HG03097 (cell line): Measurements from ENCODE around the gene CACNB2.

Experiments
- ATAC-seq: cut with Tn5 transposase; IDR thresholded peaks from one replicate; pipeline ENCODE4 v1.9.1; 2021; ENCODE audit not compliant: unreplicated experiment, low FRiP score

The CACNB2 gene

GRCh38 chr10:18479502-18479901 is 339.3 kb downstream of the CACNB2 start:
- ATAC-seq, result no peak

GRCh38 chr10:18483516-18484186 is 343.4 kb downstream of the CACNB2 start:
- no peak for ATAC-seq

GRCh38 chr10:18486438-18486837 is 346.2 kb downstream of the CACNB2 start:
- no peak for ATAC-seq

- ATAC-seq, result no peak
These were observed 350.5 kb downstream of the CACNB2 start for GRCh38 chr10:18490755-18491154.

- ATAC-seq, result no peak
These were observed 357.7 kb downstream of the CACNB2 start for GRCh38 chr10:18497806-18498369.

GRCh38 chr10:18498998-18499397 is 358.8 kb downstream of the CACNB2 start:
- no peak for ATAC-seq

GRCh38 chr10:18500576-18500975 is 360.4 kb downstream of the CACNB2 start:
- ATAC-seq, result no peak

- peak; percentile 81 for ATAC-seq
These were observed 361.0 kb downstream of the CACNB2 start for GRCh38 chr10:18501198-18501597.

- peak; percentile 17 for ATAC-seq
These were observed 361.4 kb downstream of the CACNB2 start for GRCh38 chr10:18501629-18502028.

GRCh38 chr10:18504161-18504560 is 363.9 kb downstream of the CACNB2 start:
- ATAC-seq, result no peak

GRCh38 chr10:18505456-18506118 is 365.4 kb downstream of the CACNB2 start:
- no peak for ATAC-seq

- no peak for ATAC-seq
These were observed 368.4 kb downstream of the CACNB2 start for GRCh38 chr10:18508587-18508986.

GRCh38 chr10:18514537-18514936 is 374.3 kb downstream of the CACNB2 start:
- ATAC-seq, result no peak

GRCh38 chr10:18516851-18517250 is 376.6 kb downstream of the CACNB2 start:
- ATAC-seq, result no peak

- no peak for ATAC-seq
These were observed 382.8 kb downstream of the CACNB2 start for GRCh38 chr10:18523025-18523424.

- ATAC-seq, result no peak
These were observed 383.6 kb downstream of the CACNB2 start for GRCh38 chr10:18523858-18524257.

GRCh38 chr10:18527687-18528086 is 387.5 kb downstream of the CACNB2 start:
- ATAC-seq, result no peak

GRCh38 chr10:18528292-18528691 is 388.1 kb downstream of the CACNB2 start:
- no peak for ATAC-seq

GRCh38 chr10:18532881-18533535 is 392.8 kb downstream of the CACNB2 start:
- no peak for ATAC-seq

- no peak for ATAC-seq
These were observed 393.7 kb downstream of the CACNB2 start for GRCh38 chr10:18533896-18534295.

- ATAC-seq, result no peak
These were observed 399.1 kb downstream of the CACNB2 start for GRCh38 chr10:18539335-18539734.
